MM.1S (cell line): ENCODE measurements around the gene NDUFS8.
"Not testable (repeated sequence)": the region's sequence is repeated elsewhere in the genome, so short reads cannot be mapped to it uniquely, and the experiment has no call there.

Experiments
- DNase-seq: peaks from one replicate; pipeline ENCODE4 v3.0.0-alpha.2; 2015
- H2AFZ ChIP-seq: fragments of 300-600 bp; sonication (generic); 2 replicates; pipeline ENCODE4 v1.6.0; 2016; ENCODE audit warnings: antibody characterized with exemption, low read length
- H3F3A ChIP-seq: fragments of 300-600 bp; sonication (generic); 2 replicates; pipeline ENCODE4 v1.6.1; 2016; ENCODE audit warnings: mild to moderate bottlenecking, antibody characterized with exemption, low read length, moderate library complexity, mixed read lengths; ENCODE audit not compliant: insufficient read depth
- H3K27ac ChIP-seq: fragments of 300-600 bp; sonication (generic); 2 replicates; pipeline ENCODE4 v1.5.1; 2016; ENCODE audit warnings: mild to moderate bottlenecking, low read length
- H3K27me3 ChIP-seq: fragments of 300-600 bp; sonication (generic); replicated peaks from 2 replicates; pipeline ENCODE4 v1.6.0; 2016; ENCODE audit warnings: low read length; ENCODE audit not compliant: insufficient read depth
- H3K36me3 ChIP-seq: fragments of 300-600 bp; sonication (generic); replicated peaks from 2 replicates; pipeline ENCODE4 v1.6.1; 2016; ENCODE audit warnings: mild to moderate bottlenecking, low read length, mixed read lengths; ENCODE audit not compliant: insufficient read depth
- H3K4me1 ChIP-seq: fragments of 300-600 bp; sonication (generic); 2 replicates; pipeline ENCODE4 v1.6.1; 2016; ENCODE audit warnings: low read length, mixed read lengths
- H3K4me2 ChIP-seq: fragments of 300-600 bp; sonication (generic); 2 replicates; pipeline ENCODE4 v1.6.0; 2016; ENCODE audit warnings: low read depth, low read length
- H3K4me3 ChIP-seq: fragments of 300-600 bp; sonication (generic); 2 replicates; pipeline ENCODE4 v1.5.1; 2016; ENCODE audit warnings: low read length, mixed read lengths
- H3K79me2 ChIP-seq: fragments of 300-600 bp; sonication (generic); 2 replicates; pipeline ENCODE4 v1.6.1; 2016; ENCODE audit warnings: mixed run types, low read length, mixed read lengths
- H3K9ac ChIP-seq: fragments of 300-600 bp; sonication (generic); 2 replicates; pipeline ENCODE4 v1.6.1; 2016; ENCODE audit warnings: low read length, mixed read lengths
- H3K9me2 ChIP-seq: fragments of 300-600 bp; sonication (generic); replicated peaks from 2 replicates; pipeline ENCODE4 v1.6.1; 2016; ENCODE audit warnings: mild to moderate bottlenecking, low read length, mixed read lengths; ENCODE audit not compliant: insufficient read depth
- H3K9me3 ChIP-seq: fragments of 300-600 bp; sonication (generic); replicated peaks from 2 replicates; pipeline ENCODE4 v1.6.1; 2016; ENCODE audit warnings: mild to moderate bottlenecking, low read length, mixed read lengths; ENCODE audit not compliant: insufficient read depth
- H4K20me1 ChIP-seq: fragments of 300-600 bp; sonication (generic); 2 replicates; pipeline ENCODE4 v1.6.1; 2016; ENCODE audit warnings: mild to moderate bottlenecking, low read length, moderate library complexity, mixed read lengths; ENCODE audit not compliant: insufficient read depth
- CTCF ChIP-seq: fragments of 300-600 bp; sonication (generic); IDR thresholded peaks from 2 replicates; pipeline ENCODE4 v1.5.1; 2016; ENCODE audit warnings: antibody characterized with exemption, low read length, mixed read lengths
- EZH2 ChIP-seq: fragments of 300-600 bp; sonication (generic); optimal IDR thresholded peaks from 2 replicates; pipeline ENCODE3; 2017; ENCODE audit warnings: low read depth, mild to moderate bottlenecking, antibody characterized with exemption, low read length, mixed read lengths
- EZH2phosphoT487 ChIP-seq: fragments of 300-600 bp; sonication (generic); IDR thresholded peaks from 2 replicates; pipeline ENCODE4 v1.6.1; 2018; ENCODE audit warnings: antibody characterized with exemption, low read length

The NDUFS8 gene

GRCh38 chr11:68030318-68031143, at the start of gene NDUFS8:
NDUFS8 (plus strand) TSS chr11:68030681; CDS start chr11:68032152, 1,471 bp downstream.
- Histone ChIP-seq H3F3A (no peaks in the 10 kb centered on the region; the same call in 1 of the 2 replicates), H3K9me3 (no peaks in the 10 kb centered on the region), H3K4me2 (peak within 1 kb of the TSS; percentile 87), H3K36me3 (0 out of 2 replicates have a peak, but pooled peaks cover 2% of the 10 kb centered on the region), H3K4me1 (peaks cover 11% of the 10 kb centered on the region), H3K27ac (peak within 1 kb of the TSS; percentile 63; the same call in 1 of the 2 replicates), H3K27me3 (no peaks in the 10 kb centered on the region), H3K9me2 (no peaks in the 10 kb centered on the region), H3K79me2 (peaks cover 53% of the 10 kb centered on the region), H3K9ac (peak within 1 kb of the TSS; percentile 83), H3K4me3 (peak within 1 kb of the TSS; percentile 83), H2AFZ (peak within 1 kb of the TSS; percentile 56), H4K20me1 (no peaks in the 10 kb centered on the region)
- peak; percentile 99 for DNase-seq
- TF ChIP-seq EZH2phosphoT487 (no peak), EZH2 (no peak), CTCF (no peak)

- H3K4me3 ChIP-seq, H3K27me3 ChIP-seq, H3K36me3 ChIP-seq, H3K9me2 ChIP-seq, H3K4me1 ChIP-seq, H3K4me2 ChIP-seq, H3K9ac ChIP-seq, H3K27ac ChIP-seq, H3F3A ChIP-seq, H3K79me2 ChIP-seq, H2AFZ ChIP-seq, DNase-seq, H3K9me3 ChIP-seq, H4K20me1 ChIP-seq: not testable (repeated sequence)
Observed at GRCh38 chr11:67981226-67981625, 49.3 kb upstream of the NDUFS8 start.

- not testable (repeated sequence) for H2AFZ ChIP-seq, H3F3A ChIP-seq, H3K4me2 ChIP-seq, H3K9ac ChIP-seq, H3K36me3 ChIP-seq, DNase-seq, H3K27ac ChIP-seq, H3K9me2 ChIP-seq, H3K27me3 ChIP-seq, H3K79me2 ChIP-seq, H4K20me1 ChIP-seq, H3K4me3 ChIP-seq, H3K4me1 ChIP-seq, H3K9me3 ChIP-seq
Observed at GRCh38 chr11:67982255-67982857, 48.1 kb upstream of the NDUFS8 start.

DNA sequence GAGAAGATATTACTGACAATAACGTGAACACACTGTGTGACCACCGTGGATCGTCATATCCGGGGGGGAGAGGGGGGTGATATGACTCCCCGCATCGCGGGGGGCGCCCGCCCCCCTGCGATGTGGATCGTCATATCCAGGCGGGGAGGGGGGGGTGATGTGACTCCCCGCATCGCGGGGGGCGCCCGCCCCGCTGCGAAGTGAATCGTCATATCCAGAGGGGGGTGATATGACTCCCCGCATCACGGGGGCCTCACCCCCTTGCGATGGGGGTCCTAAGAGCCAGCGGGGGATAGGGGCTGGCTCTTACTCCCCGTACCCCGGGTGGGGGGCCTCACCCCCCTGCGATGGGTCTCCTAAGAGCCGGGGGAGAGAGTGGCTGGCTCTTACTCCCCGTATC, 46.5 kb upstream of the NDUFS8 start:
- Histone ChIP-seq H3K9me2 (no peaks in the 10 kb centered on the region), H3K4me2 (no peak overlapping the region), H3K27me3 (no peaks in the 10 kb centered on the region), H2AFZ (no peak overlapping the region), H3K27ac (no peak overlapping the region), H3K9me3 (no peaks in the 10 kb centered on the region), H3K4me3 (no peak overlapping the region), H3K36me3 (no peaks in the 10 kb centered on the region), H3F3A (no peaks in the 10 kb centered on the region), H4K20me1 (no peaks in the 10 kb centered on the region), H3K9ac (no peak overlapping the region), H3K4me1 (no peaks in the 10 kb centered on the region), H3K79me2 (no peaks in the 10 kb centered on the region)
- no peak for DNase-seq
- no peak for TF ChIP-seq EZH2phosphoT487
- TF ChIP-seq EZH2: no peak

DNA sequence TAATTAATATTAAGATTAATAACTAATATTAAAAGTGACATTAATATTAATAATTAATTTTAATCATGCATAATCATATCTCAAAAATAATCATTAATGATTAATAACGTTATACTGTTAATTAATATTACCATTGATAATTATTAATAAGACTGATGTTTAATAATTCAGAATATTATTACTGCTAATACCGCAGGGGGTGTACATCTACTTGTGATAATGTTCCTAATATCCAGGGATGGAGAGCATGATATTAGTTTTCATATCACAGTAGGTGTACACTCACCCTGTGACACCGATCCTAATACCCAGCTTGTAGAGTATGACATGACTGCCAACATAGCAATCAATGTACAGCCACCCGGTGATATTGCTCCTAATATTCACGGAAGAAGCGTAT, 45.2 kb upstream of the NDUFS8 start:
- not testable (repeated sequence) for H3F3A ChIP-seq, H3K79me2 ChIP-seq, H3K4me3 ChIP-seq, H3K4me2 ChIP-seq, H3K27me3 ChIP-seq, H3K27ac ChIP-seq, H3K36me3 ChIP-seq, H3K9ac ChIP-seq, DNase-seq, H3K9me3 ChIP-seq, H4K20me1 ChIP-seq, H3K4me1 ChIP-seq, H3K9me2 ChIP-seq, H2AFZ ChIP-seq

- H3K4me2 ChIP-seq, DNase-seq, H3K9ac ChIP-seq: not testable (repeated sequence)
Observed at GRCh38 chr11:67990546-67991346, 39.7 kb upstream of the NDUFS8 start.

More at GRCh38 chr11:67990546-67991346, 39.7 kb upstream of the NDUFS8 start:
- not testable (repeated sequence) for H3K27ac ChIP-seq, H3K36me3 ChIP-seq, H3K27me3 ChIP-seq, H4K20me1 ChIP-seq, H3K79me2 ChIP-seq, H3K9me3 ChIP-seq, H3K9me2 ChIP-seq, H2AFZ ChIP-seq, H3K4me3 ChIP-seq
- peaks cover 10% of the 10 kb centered on the region for H3F3A ChIP-seq
- H3K4me1 ChIP-seq: peaks cover 14% of the 10 kb centered on the region
